ENCODE measurements around the gene CR2.

Gene CR2

GRCh38 chr1:207501071-207501470, 46.9 kb downstream of the CR2 start:
- H3K4me3 ChIP-seq (replicated peaks in 1 of 2; ENCODE audit: low read depth in 2 of 2, low read length in 2 of 2): no peak overlapping the region
- no peak for TF ChIP-seq CTCF (IDR thresholded peaks at IDR 0.05; ENCODE audit: low read depth, low read length)
- no peak for DNase-seq (ENCODE audit: low read depth in 2 of 2)

DNA sequence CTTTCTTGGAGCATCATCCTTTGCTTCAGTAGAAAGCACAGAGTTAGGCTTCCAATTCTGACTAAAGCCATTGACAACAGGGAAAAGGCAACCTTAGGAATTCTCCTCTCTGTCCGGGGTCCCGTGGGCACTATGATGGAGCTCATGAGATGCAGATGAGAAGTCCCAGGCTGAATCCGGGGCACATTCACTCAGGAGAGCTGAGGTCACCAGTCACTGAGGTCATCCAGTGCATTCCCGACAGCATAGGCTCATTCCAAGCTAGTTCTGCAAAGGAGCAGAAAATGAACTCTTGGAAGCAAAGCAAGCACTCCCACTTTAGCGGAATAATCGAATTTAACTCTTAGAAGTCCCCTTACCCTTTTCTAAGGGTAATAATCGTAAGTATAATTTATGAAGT, 48.6 kb downstream of the CR2 start:
- no peak overlapping the region for H3K4me3 ChIP-seq (replicated peaks in 1 of 2; ENCODE audit: low read depth in 2 of 2, low read length in 2 of 2)
- DNase-seq (ENCODE audit: low read depth in 2 of 2): no peak
- TF ChIP-seq CTCF (IDR thresholded peaks at IDR 0.05; ENCODE audit: low read depth, low read length): no peak

DNA sequence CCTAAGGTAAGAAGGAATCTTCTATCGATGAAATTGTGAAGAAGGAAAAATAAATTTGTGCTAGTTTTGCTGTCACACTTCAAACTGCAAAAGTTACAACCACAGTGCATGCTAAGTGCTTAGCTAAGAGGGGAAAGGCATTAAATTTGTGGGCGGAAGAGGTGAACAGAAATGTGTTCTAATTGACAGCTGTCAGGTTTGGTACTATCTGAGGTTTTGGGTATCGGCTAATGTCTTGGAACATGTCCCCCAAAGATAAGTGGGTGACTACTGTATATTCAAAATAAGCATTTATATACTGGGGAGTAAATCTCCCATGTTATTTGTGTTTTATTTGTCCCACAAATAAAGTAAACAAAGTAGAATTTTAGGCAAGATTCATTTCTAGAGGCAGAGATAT, 49.8 kb downstream of the CR2 start:
- DNase-seq (ENCODE audit: low read depth in 2 of 2): no peak
- no peak for TF ChIP-seq CTCF (IDR thresholded peaks at IDR 0.05; ENCODE audit: low read depth, low read length)
- no peak overlapping the region for H3K4me3 ChIP-seq (replicated peaks in 1 of 2; ENCODE audit: low read depth in 2 of 2, low read length in 2 of 2)

GRCh38 chr1:207504438-207504837, 50.3 kb downstream of the CR2 start:
- no peak for TF ChIP-seq CTCF (IDR thresholded peaks at IDR 0.05; ENCODE audit: low read depth, low read length)
- DNase-seq (ENCODE audit: low read depth in 2 of 2): no peak
- no peak overlapping the region for H3K4me3 ChIP-seq (replicated peaks in 1 of 2; ENCODE audit: low read depth in 2 of 2, low read length in 2 of 2)

GRCh38 chr1:207510444-207510843, 56.3 kb downstream of the CR2 start:
- H3K4me3 ChIP-seq (replicated peaks in 1 of 2; ENCODE audit: low read depth in 2 of 2, low read length in 2 of 2): no peak overlapping the region
- TF ChIP-seq CTCF (IDR thresholded peaks at IDR 0.05; ENCODE audit: low read depth, low read length): no peak
- no peak for DNase-seq (ENCODE audit: low read depth in 2 of 2)

DNA sequence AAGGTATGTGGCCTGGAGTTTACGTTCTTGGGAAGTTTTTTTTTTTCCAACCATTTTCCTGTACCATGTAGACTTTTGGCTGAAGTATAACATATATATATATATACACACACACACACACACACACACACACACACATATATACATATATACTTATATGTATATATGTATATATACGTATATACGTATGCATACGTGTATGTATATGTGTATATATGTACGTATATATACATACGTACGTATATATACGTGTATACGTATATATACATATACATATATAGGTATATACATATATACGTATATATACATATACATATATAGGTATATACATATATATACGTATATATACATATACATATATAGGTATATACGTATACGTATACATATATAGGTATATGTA, 60.8 kb downstream of the CR2 start:
- no peak for DNase-seq (ENCODE audit: low read depth in 2 of 2)
- TF ChIP-seq CTCF (IDR thresholded peaks at IDR 0.05; ENCODE audit: low read depth, low read length): no peak
- no peak overlapping the region for H3K4me3 ChIP-seq (replicated peaks in 1 of 2; ENCODE audit: low read depth in 2 of 2, low read length in 2 of 2)

GRCh38 chr1:207516729-207517128, 62.6 kb downstream of the CR2 start:
- no peak for TF ChIP-seq CTCF (IDR thresholded peaks at IDR 0.05; ENCODE audit: low read depth, low read length)
- no peak overlapping the region for H3K4me3 ChIP-seq (replicated peaks in 1 of 2; ENCODE audit: low read depth in 2 of 2, low read length in 2 of 2)
- no peak for DNase-seq (ENCODE audit: low read depth in 2 of 2)

Measured in cardiac fibroblast (primary cell).